Karpas-422 (cell line): ENCODE data around the gene RALGAPB. TPM values are rescaled to one million over a fixed set of nuclear protein-coding genes. Genes with fewer than 3 reads are reported as not detected.

Experiments
- DNase-seq: peaks from one replicate; pipeline ENCODE4 v3.0.0-alpha.2; 2015
- H2AFZ ChIP-seq: fragments of 200-600 bp; sonication (generic); 2 replicates; pipeline ENCODE4 v1.6.1; 2014; ENCODE audit warnings: antibody characterized with exemption, low read length, mixed read lengths
- H3K27ac ChIP-seq: fragments of 200-600 bp; sonication (generic); 2 replicates; pipeline ENCODE4 v1.5.1; 2014; ENCODE audit warnings: mild to moderate bottlenecking, low read length, moderate library complexity
- H3K27me3 ChIP-seq: fragments of 200-600 bp; sonication (generic); 2 replicates; pipeline ENCODE4 v1.6.1; 2014; ENCODE audit warnings: low read length, mixed read lengths
- H3K36me3 ChIP-seq: fragments of 200-600 bp; sonication (generic); 2 replicates; pipeline ENCODE4 v1.6.1; 2014; ENCODE audit warnings: low read length, mixed read lengths; ENCODE audit not compliant: insufficient read depth
- H3K4me1 ChIP-seq: fragments of 200-600 bp; sonication (generic); 2 replicates; pipeline ENCODE4 v1.6.1; 2014; ENCODE audit warnings: mild to moderate bottlenecking, low read length, mixed read lengths
- H3K4me2 ChIP-seq: fragments of 200-600 bp; sonication (generic); 2 replicates; pipeline ENCODE4 v1.6.1; 2014; ENCODE audit warnings: low read length, low read depth, mild to moderate bottlenecking; ENCODE audit not compliant: poor library complexity, severe bottlenecking
- H3K4me3 ChIP-seq: fragments of 200-600 bp; sonication (generic); 2 replicates; pipeline ENCODE4 v1.5.1; 2014; ENCODE audit warnings: mild to moderate bottlenecking, antibody characterized with exemption, low read length, mixed read lengths
- H3K79me2 ChIP-seq: fragments of 200-600 bp; sonication (generic); 2 replicates; pipeline ENCODE4 v1.6.1; 2014; ENCODE audit warnings: mild to moderate bottlenecking, low read length, mixed read lengths
- H3K9ac ChIP-seq: fragments of 200-600 bp; sonication (generic); 2 replicates; pipeline ENCODE4 v1.6.0; 2014; ENCODE audit warnings: low read length
- H3K9me2 ChIP-seq: fragments of 200-600 bp; sonication (generic), shearing (Covaris generic); replicated peaks from 2 replicates; pipeline ENCODE4 v1.6.0; 2014; ENCODE audit warnings: mild to moderate bottlenecking, low read length, moderate library complexity; ENCODE audit not compliant: insufficient read depth
- H3K9me3 ChIP-seq: fragments of 300-700, 200-600 bp; sonication (generic); 2 replicates; pipeline ENCODE4 v1.6.1; 2014; ENCODE audit warnings: low read length, mixed read lengths
- H4K20me1 ChIP-seq: fragments of 200-600 bp; sonication (generic); 2 replicates; pipeline ENCODE4 v1.6.1; 2014; ENCODE audit warnings: mild to moderate bottlenecking, antibody characterized with exemption, low read length, low read depth; ENCODE audit not compliant: insufficient read depth
- total RNA-seq: library from RNA; depleted of rRNA; stranded (reverse); fragments of >200 nt; shearing (Covaris generic); gene quantifications from 2 replicates; pipeline ENCODE4 v1.2.3, GENCODE V29; 2014; ENCODE audit warnings: low replicate concordance

The RALGAPB gene
- total RNA-seq, 1 experiment from 2014 or later, result 58.6 TPM

DNA sequence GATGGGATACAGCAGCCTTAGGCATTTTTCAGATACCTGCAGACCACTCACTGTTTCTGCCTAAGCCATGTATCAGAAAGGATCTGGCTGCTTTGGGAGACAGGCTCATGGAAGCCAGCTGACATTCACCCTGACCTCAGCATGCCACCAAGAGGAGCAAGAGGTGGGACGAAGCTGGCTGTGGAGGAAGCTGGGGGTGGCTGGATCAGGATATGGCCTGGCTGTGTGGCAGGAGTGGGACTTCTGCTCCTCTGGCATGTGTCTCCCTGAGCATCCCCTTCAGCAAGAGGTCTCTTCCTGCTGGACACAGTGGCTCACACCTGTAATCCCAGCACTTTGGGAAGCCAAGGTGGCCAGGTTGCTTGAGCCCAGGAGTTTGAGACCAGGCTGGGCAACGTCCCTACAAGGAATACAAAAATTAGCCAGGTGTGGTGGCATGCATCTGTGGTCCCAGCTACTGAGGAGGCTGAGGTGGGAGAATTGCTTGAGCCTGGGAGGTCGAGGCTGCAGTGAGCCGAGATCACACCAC is 109.3 kb downstream of the RALGAPB start:
- no peaks in the 10 kb centered on the region; the same call in 1 of the 2 replicates for H4K20me1 ChIP-seq
- H2AFZ ChIP-seq, result no peak overlapping the region
- H3K36me3 ChIP-seq, result no peaks in the 10 kb centered on the region
- H3K79me2 ChIP-seq, result no peaks in the 10 kb centered on the region
- H3K4me2 ChIP-seq, result no peak overlapping the region
- no peak for DNase-seq
- H3K9me3 ChIP-seq, result no peaks in the 10 kb centered on the region
- H3K4me1 ChIP-seq, result peaks cover 4% of the 10 kb centered on the region
- no peak overlapping the region for H3K4me3 ChIP-seq
- H3K9ac ChIP-seq, result no peak overlapping the region
- H3K27me3 ChIP-seq, result no peaks in the 10 kb centered on the region
- no peak overlapping the region for H3K27ac ChIP-seq
- H3K9me2 ChIP-seq, result no peaks in the 10 kb centered on the region

DNA sequence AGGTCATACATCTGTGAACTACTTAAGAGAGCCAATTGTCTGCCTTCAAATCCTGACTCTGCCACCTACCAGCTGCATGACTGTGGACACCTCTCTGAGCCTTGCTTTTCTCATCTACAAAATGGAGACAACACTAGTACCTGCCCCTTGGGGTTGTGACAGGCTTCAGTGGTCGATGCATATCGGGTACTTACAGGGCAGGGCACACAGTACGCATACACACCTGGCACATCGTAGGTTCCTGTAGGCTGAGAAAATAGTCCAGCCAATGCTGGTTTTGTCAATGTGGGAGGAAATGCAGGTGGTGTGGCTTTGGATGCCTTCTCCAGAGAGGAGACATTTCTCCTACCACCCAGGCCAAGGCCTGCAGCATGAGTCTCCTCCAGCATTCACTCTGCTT is 110.7 kb downstream of the RALGAPB start:
- Histone ChIP-seq H2AFZ (no peak overlapping the region), H3K4me1 (peaks cover 4% of the 10 kb centered on the region), H3K4me2 (no peak overlapping the region), H4K20me1 (no peaks in the 10 kb centered on the region; the same call in 1 of the 2 replicates), H3K27ac (no peak overlapping the region), H3K27me3 (no peaks in the 10 kb centered on the region), H3K79me2 (no peaks in the 10 kb centered on the region), H3K4me3 (no peak overlapping the region), H3K9ac (no peak overlapping the region), H3K36me3 (no peaks in the 10 kb centered on the region), H3K9me2 (no peaks in the 10 kb centered on the region), H3K9me3 (no peaks in the 10 kb centered on the region)
- no peak for DNase-seq

DNA sequence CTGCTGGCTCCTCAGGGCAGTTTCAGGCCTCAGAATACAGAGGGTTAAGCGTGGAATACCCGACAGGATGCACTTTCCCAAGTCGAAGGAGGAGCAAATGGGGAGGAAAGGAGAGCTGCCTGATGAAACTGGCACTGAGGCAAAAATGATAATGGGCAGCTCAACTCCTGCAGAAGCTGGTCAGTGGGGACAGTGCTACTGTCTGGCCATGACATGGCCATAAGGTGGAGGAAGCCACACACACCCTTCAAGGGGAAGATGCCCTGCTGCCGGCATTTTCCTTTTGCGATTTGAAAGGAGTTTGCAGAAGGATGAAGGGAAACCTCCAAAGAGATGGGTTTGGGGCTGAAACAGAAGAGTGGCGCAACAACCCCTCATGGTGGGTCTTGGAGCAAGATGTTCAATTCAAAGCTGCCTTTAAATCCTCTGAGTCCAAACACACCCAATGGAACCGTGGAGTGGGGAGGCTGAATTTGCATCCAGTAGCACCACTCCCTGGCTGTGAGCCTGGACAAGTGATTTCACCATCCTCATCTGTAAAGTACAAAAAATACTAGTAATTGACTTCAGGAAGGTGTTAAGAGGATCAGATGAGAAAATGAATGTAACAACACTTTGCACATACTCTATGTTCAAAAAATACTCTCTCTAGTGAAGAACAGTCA is 111.6 kb downstream of the RALGAPB start:
- Histone ChIP-seq H3K27me3 (no peaks in the 10 kb centered on the region), H3K79me2 (no peaks in the 10 kb centered on the region), H3K4me1 (peaks cover 4% of the 10 kb centered on the region), H3K4me2 (no peak overlapping the region), H3K4me3 (no peak overlapping the region), H3K27ac (no peak overlapping the region), H3K9me3 (no peaks in the 10 kb centered on the region), H3K36me3 (no peaks in the 10 kb centered on the region), H3K9me2 (no peaks in the 10 kb centered on the region), H2AFZ (no peak overlapping the region), H4K20me1 (no peaks in the 10 kb centered on the region; the same call in 1 of the 2 replicates), H3K9ac (no peak overlapping the region)
- DNase-seq, result no peak

GRCh38 chr20:38585404-38586180 is 112.9 kb downstream of the RALGAPB start:
- no peak overlapping the region for H3K9ac ChIP-seq

GRCh38 chr20:38586181-38586525 is 113.5 kb downstream of the RALGAPB start:
- no peak overlapping the region for H3K4me3 ChIP-seq
- H3K79me2 ChIP-seq, result no peaks in the 10 kb centered on the region
- H3K36me3 ChIP-seq, result no peaks in the 10 kb centered on the region
- H4K20me1 ChIP-seq, result no peaks in the 10 kb centered on the region
- no peak overlapping the region for H3K9ac ChIP-seq
- no peaks in the 10 kb centered on the region for H3K27me3 ChIP-seq
- no peak overlapping the region for H3K4me2 ChIP-seq
- no peak overlapping the region for H2AFZ ChIP-seq
- no peak overlapping the region for H3K27ac ChIP-seq
- H3K9me2 ChIP-seq, result no peaks in the 10 kb centered on the region
- DNase-seq, result no peak
- no peaks in the 10 kb centered on the region for H3K9me3 ChIP-seq
- H3K4me1 ChIP-seq, result peaks cover 4% of the 10 kb centered on the region

More at GRCh38 chr20:38585404-38586180, 112.9 kb downstream of the RALGAPB start:
- Histone ChIP-seq H3K4me2 (no peak overlapping the region), H3K4me3 (no peak overlapping the region), H3K27me3 (no peaks in the 10 kb centered on the region), H3K9me3 (no peaks in the 10 kb centered on the region), H3K9me2 (no peaks in the 10 kb centered on the region), H4K20me1 (no peaks in the 10 kb centered on the region; the same call in 1 of the 2 replicates), H3K79me2 (no peaks in the 10 kb centered on the region), H3K27ac (no peak overlapping the region), H3K36me3 (no peaks in the 10 kb centered on the region), H2AFZ (no peak overlapping the region), H3K4me1 (peaks cover 4% of the 10 kb centered on the region)
- DNase-seq, result no peak

GRCh38 chr20:38588303-38588702 is 115.7 kb downstream of the RALGAPB start:
- Histone ChIP-seq H4K20me1 (no peaks in the 10 kb centered on the region), H3K4me1 (no peaks in the 10 kb centered on the region), H3K27ac (no peak overlapping the region), H3K9ac (no peak overlapping the region), H2AFZ (no peak overlapping the region), H3K79me2 (no peaks in the 10 kb centered on the region), H3K4me2 (no peak overlapping the region), H3K9me3 (no peaks in the 10 kb centered on the region), H3K27me3 (no peaks in the 10 kb centered on the region), H3K36me3 (no peaks in the 10 kb centered on the region), H3K4me3 (no peak overlapping the region), H3K9me2 (no peaks in the 10 kb centered on the region)
- no peak for DNase-seq

DNA sequence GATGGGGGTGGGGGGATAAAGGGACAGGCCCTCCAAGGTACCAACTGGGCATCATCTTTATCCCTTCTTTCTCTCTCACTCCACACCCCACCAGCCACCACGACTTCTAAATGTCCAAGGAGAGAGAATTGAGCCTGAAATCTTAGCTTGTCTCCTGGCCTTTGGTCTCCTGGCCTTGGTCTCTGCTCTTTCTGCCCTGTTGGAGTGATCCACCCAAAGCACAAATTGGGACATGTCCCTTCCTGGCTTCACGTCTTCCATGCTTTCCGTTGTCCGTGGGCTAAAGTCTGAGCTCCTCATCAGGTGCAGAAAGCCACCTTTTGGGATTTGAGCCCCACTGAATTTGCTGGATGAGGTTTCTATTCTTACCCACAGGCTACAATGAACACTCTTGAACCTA is 116.7 kb downstream of the RALGAPB start:
- H3K27ac ChIP-seq, result no peak overlapping the region
- DNase-seq, result no peak
- no peak overlapping the region for H3K4me2 ChIP-seq

DNA sequence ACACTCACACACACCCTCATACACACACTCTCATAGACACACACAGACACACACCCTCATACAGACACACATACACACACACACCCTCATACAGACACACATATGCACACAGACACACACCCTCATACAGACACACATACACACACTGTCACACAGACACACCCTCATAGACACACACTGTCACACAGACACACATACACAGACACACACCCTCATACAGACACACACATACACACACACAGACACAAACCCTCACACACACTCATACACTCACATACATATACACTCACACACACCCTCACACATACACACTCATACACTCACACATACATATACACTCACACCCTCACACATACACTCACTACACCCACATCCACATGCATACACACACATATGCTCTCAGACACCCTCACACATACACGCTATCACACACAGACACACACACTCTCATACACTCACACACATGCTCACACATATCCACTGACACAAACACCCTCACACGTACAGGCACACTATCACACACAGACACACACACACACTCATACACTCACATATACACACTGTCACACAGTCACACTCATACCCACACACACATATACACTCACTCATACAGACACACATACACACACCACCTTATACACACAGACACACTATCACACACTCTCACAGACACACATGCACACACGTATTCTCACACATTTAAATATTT is 117.5 kb downstream of the RALGAPB start:
- no peak overlapping the region for H3K27ac ChIP-seq

More for the DNA sequence above, 116.7 kb downstream of the RALGAPB start:
- H3K9me2 ChIP-seq, result no peaks in the 10 kb centered on the region
- no peak overlapping the region for H3K9ac ChIP-seq
- no peaks in the 10 kb centered on the region for H3K9me3 ChIP-seq
- H4K20me1 ChIP-seq, result no peaks in the 10 kb centered on the region
- no peaks in the 10 kb centered on the region for H3K36me3 ChIP-seq
- H3K4me3 ChIP-seq, result no peak overlapping the region
- no peak overlapping the region for H2AFZ ChIP-seq
- no peaks in the 10 kb centered on the region for H3K27me3 ChIP-seq
- no peaks in the 10 kb centered on the region for H3K79me2 ChIP-seq
- no peaks in the 10 kb centered on the region for H3K4me1 ChIP-seq

More for the DNA sequence above, 117.5 kb downstream of the RALGAPB start:
- Histone ChIP-seq H3K27me3 (no peaks in the 10 kb centered on the region), H3K36me3 (no peaks in the 10 kb centered on the region), H3K4me1 (no peaks in the 10 kb centered on the region), H4K20me1 (no peaks in the 10 kb centered on the region), H3K9me3 (no peaks in the 10 kb centered on the region), H3K9me2 (no peaks in the 10 kb centered on the region), H3K9ac (no peak overlapping the region), H3K4me2 (no peak overlapping the region), H3K79me2 (no peaks in the 10 kb centered on the region), H3K4me3 (no peak overlapping the region), H2AFZ (no peak overlapping the region)
- no peak for DNase-seq
